Activated T-helper 2 cell treated with anti-CD3 and anti-CD28 coated beads, Interferon-gamma antibody, Interleukin-2, Interleukin-4, amounts not matched to agents 10 μg/mL and 5 μg/mL and 100 μg/mL, durations not matched to agents 14 hours and 24 hours and 36 hours (primary cell): ENCODE measurements around the gene SCAMP5. TPM values are rescaled to one million over a fixed set of nuclear protein-coding genes. Genes with fewer than 3 reads are reported as not detected.

ENCODE experiments used
- DNase-seq: peaks from one replicate; pipeline ENCODE4 v3.0.0; 2021; ENCODE audit warnings: low spot score
- H3K27ac Mint-ChIP-seq: one replicate; pipeline ENCODE4 v1.8.0; 2021; ENCODE audit warnings: mixed read lengths
- H3K27me3 Mint-ChIP-seq: one replicate; pipeline ENCODE4 v1.8.0; 2021; ENCODE audit warnings: low read depth, mixed read lengths
- H3K36me3 Mint-ChIP-seq: one replicate; pipeline ENCODE4 v1.8.0; 2021; ENCODE audit warnings: low read depth, mixed read lengths
- H3K4me1 Mint-ChIP-seq: one replicate; pipeline ENCODE4 v1.8.0; 2021; ENCODE audit warnings: low read depth, mixed read lengths
- H3K4me3 Mint-ChIP-seq: one replicate; pipeline ENCODE4 v1.8.0; 2021; ENCODE audit warnings: low read depth, mild to moderate bottlenecking, moderate library complexity, mixed read lengths
- H3K9me3 Mint-ChIP-seq: one replicate; pipeline ENCODE4 v1.8.0; 2021; ENCODE audit warnings: mixed read lengths
- intact Hi-C: fragments of 100-400 bp; cut with micrococcal nuclease; formaldehyde crosslinking; loops from one replicate; pipeline ENCODE4 v1.15.1; 2023
- total RNA-seq: library from RNA; stranded (reverse); gene quantifications from 2 replicates; pipeline ENCODE4 v1.2.3, GENCODE V29; 2022

Gene SCAMP5
- total RNA-seq, 1 donor from 2014 or later, result 0.89 TPM

- Mint-ChIP-seq H3K36me3 (no peaks in the 10 kb centered on the region), H3K27me3 (peaks cover 13% of the 10 kb centered on the region), H3K4me3 (no peak overlapping the region), H3K4me1 (peaks cover 8% of the 10 kb centered on the region), H3K9me3 (no peaks in the 10 kb centered on the region), H3K27ac (no peak overlapping the region)
- intact Hi-C loops, result no loop called here
- no peak for DNase-seq
Observed at GRCh38 chr15:75008629-75009326, 13.4 kb downstream of the SCAMP5 start.

GRCh38 chr15:75016431-75016830 lies 21.1 kb downstream of the SCAMP5 start:
- Mint-ChIP-seq H3K27ac (no peak overlapping the region), H3K9me3 (no peaks in the 10 kb centered on the region), H3K4me1 (no peaks in the 10 kb centered on the region), H3K27me3 (peaks cover under 1% of the 10 kb centered on the region), H3K36me3 (no peaks in the 10 kb centered on the region), H3K4me3 (no peak overlapping the region)
- no peak for DNase-seq
- intact Hi-C loops, result no loop called here

GRCh38 chr15:75019916-75020315 lies 24.6 kb downstream of the SCAMP5 start:
- no peak for DNase-seq
- no peak overlapping the region for H3K4me3 Mint-ChIP-seq
- intact Hi-C loops, result loop anchor here (5.0 to 10.0 kb wide), 2 partner anchors 63 to 435 kb away; partner anchors contain the start of genes RPP25 and SIN3A
- peaks cover 3% of the 10 kb centered on the region for H3K4me1 Mint-ChIP-seq
- H3K27ac Mint-ChIP-seq, result no peak overlapping the region
- H3K27me3 Mint-ChIP-seq, result no peaks in the 10 kb centered on the region
- peaks cover 3% of the 10 kb centered on the region for H3K36me3 Mint-ChIP-seq
- no peaks in the 10 kb centered on the region for H3K9me3 Mint-ChIP-seq

DNA sequence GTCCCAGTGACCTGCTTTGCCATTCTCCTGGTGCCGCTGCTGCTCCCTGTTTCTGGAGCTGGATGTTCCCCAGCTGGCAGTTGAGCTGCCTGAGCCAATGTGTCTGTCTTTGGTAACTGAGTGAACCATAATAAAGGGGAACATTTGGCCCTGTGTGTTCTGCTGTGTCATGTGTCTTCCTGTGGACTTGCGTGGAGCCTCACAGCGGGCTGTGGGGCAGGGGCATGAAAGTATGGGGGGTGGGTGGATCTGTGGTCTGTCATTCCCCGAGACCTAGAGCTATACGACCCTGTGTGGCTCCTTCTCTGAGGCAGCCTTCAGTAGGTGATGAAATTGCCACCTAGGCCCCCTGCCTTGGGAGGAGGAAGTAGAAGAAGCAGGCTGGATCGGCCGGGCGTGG lies 26.0 kb downstream of the SCAMP5 start:
- no peak for DNase-seq
- Mint-ChIP-seq H3K4me3 (no peak overlapping the region), H3K4me1 (peaks cover 10% of the 10 kb centered on the region), H3K27ac (no peak overlapping the region), H3K27me3 (no peaks in the 10 kb centered on the region), H3K36me3 (peaks cover 7% of the 10 kb centered on the region), H3K9me3 (no peaks in the 10 kb centered on the region)
- intact Hi-C loops, result loop anchor here (5.0 to 10.0 kb wide), 2 partner anchors 64 to 433 kb away; partner anchors contain the start of genes RPP25 and SIN3A

- Mint-ChIP-seq H3K36me3 (peaks cover 7% of the 10 kb centered on the region), H3K4me3 (peak overlapping the region; percentile 56), H3K27ac (no peak overlapping the region), H3K27me3 (no peaks in the 10 kb centered on the region), H3K4me1 (peaks cover 10% of the 10 kb centered on the region), H3K9me3 (no peaks in the 10 kb centered on the region)
- intact Hi-C loops, result loop anchor here (1.0 to 10.0 kb wide), 3 partner anchors 45 to 432 kb away; partner anchors contain the start of genes RPP25 and SIN3A
- DNase-seq, result no peak
Observed at GRCh38 chr15:75022783-75023180, 27.4 kb downstream of the SCAMP5 start.

DNA sequence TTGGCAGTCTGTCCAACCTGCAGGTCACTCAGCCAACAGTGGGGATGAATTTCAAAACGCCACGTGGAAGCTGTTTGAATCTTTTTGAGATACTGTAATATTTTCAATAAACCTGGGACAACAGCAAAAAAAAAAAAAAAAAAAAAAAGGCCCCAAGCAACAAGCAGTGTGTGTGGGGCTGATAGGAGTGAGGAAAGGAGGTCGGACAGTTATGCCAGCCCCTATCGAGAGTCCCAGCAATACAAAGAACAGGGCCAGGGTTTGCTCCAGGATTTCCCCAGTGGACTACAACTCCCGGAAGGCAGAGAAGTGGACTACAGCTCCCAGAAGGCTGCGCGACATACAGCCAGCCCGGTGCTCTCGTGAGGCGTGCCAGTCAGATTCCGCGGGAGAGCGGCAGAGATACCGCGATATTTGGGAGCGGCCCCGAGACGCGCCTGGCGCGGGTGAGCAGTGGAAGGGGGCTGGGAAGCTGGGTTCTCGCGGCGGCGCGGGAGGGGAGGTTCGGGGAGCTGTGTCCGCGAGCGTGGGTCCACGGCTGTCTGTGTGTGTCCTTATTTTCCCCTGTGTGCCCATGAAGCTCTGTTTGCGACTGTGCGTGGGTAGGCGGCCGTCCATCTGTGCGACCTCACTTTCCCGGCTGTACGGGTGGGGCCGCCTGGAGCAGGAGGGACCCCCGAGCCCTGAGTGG lies 28.0 kb downstream of the SCAMP5 start, which contains the start of gene PPCDC:
Gene PPCDC, plus strand, starts transcription at position 410 of the 691 bp plus-strand sequence. CDS start 4,729 bp downstream, outside the sequence.
- DNase-seq, result peak; percentile 94
- H3K4me3 Mint-ChIP-seq, result peak within 1 kb of the TSS; percentile 96
- intact Hi-C loops, result loop anchor here (1.0 to 10.0 kb wide), 3 partner anchors 44 to 431 kb away; partner anchors contain the start of genes RPP25 and SIN3A
- no peaks in the 10 kb centered on the region for H3K27me3 Mint-ChIP-seq
- peaks cover 7% of the 10 kb centered on the region for H3K36me3 Mint-ChIP-seq
- peak within 1 kb of the TSS; percentile 94 for H3K27ac Mint-ChIP-seq
- no peaks in the 10 kb centered on the region for H3K9me3 Mint-ChIP-seq
- peaks cover 10% of the 10 kb centered on the region for H3K4me1 Mint-ChIP-seq

DNA sequence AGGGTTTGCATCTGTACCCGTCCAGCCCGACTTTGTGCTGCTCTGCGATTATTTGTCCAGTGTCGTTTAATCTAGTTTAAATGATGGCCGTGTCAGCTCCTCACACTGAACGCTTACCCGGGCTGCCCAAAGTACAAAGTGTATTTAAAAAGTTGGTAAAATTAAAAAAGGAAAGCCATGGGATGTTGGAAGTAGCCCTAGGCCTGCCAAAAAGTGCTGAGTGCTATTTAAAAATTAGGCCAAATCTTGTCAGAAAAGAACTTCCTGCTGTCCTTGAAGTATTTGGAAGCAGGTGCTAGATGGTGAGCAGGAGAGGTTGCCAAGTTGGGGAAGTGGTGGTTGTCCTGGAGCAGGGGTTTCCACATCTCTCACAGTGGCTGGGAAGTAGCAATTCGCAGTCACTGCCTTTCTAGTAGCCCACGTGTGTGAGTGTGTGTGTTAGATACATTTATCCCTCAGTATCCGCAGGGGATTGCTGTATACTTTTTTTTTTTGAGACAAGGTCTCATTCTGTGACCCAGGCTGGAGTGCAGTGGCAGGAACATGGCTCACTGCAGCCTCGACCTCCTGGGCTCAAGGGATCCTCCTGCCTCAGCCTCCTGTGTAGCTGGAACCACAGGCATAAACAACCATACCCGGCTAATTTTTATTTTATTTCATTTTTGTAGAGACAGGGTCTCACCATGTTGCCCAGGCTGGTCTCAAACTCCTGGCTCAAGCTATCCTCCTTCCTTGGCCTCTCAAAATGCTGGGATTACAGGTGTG lies 28.7 kb downstream of the SCAMP5 start:
- Mint-ChIP-seq H3K27ac (peak overlapping the region; percentile 94), H3K9me3 (no peaks in the 10 kb centered on the region), H3K27me3 (no peaks in the 10 kb centered on the region), H3K4me1 (peaks cover 11% of the 10 kb centered on the region), H3K4me3 (peak overlapping the region; percentile 96), H3K36me3 (peaks cover 7% of the 10 kb centered on the region)
- intact Hi-C loops, result loop anchor here (1.0 to 10.0 kb wide), 3 partner anchors 43 to 431 kb away; partner anchors contain the start of genes RPP25 and SIN3A
- DNase-seq, result no peak

DNA sequence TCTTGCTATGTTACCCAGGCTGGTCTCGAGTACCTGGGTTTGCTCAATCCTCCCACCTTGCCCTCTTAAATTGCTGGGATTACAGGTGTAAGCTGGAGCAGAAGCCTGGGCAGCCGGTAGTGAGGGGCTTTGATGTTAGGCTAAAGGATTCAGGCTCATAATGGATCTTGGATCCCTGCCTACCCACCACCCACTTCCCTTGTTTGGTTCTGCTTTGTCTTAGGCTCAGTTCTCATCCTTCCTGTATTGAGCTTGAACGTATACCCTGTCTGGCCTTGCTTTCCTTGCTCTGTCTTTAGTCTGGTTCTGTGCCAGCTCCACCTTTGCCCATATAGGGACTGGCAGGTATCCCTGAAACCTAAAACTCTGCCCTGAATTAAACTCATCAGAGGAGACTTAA lies 29.7 kb downstream of the SCAMP5 start:
- Mint-ChIP-seq H3K27ac (peak overlapping the region; percentile 66), H3K27me3 (no peaks in the 10 kb centered on the region), H3K36me3 (peaks cover 7% of the 10 kb centered on the region), H3K9me3 (no peaks in the 10 kb centered on the region), H3K4me1 (peaks cover 17% of the 10 kb centered on the region), H3K4me3 (peak overlapping the region; percentile 96)
- DNase-seq, result no peak
- intact Hi-C loops, result loop anchor here (10.0 kb wide), 1 partner anchor 430 kb away; the partner anchor contains the start of gene SIN3A

DNA sequence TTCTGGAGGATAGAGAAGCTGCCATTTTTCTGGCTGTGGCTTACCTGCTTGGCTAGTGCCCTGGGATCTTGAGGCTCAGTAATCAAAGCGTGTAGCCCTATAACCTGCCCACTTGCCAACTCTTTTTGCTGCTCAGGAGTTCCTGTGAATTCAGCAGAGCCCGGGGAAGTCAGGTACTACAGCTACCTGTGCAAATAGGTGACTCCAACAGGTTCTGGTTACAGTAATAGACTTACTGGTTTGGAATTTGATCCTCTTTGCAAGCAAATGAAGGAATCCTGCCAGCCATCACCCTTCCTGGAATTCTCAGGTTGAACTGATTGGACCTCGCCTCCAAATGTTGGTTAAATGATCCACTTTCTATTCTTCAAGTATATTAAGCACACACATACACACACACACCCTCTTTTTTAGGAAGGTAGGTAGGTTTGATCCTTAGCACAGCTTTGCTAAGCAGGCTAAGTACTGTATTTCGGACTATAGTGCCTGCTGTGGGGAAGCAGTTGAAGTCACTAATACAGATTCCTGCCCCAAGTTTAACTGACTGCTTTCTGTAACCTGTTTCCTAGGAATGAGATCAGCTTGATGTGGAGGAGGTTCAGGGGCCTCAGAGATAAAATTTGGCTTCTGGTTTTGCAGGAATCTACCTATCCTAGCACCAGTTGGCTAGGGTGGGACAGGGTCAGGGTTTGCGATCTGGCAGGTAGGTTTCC lies 30.3 kb downstream of the SCAMP5 start:
- Mint-ChIP-seq H3K27me3 (no peaks in the 10 kb centered on the region), H3K4me3 (peak overlapping the region; percentile 96), H3K9me3 (no peaks in the 10 kb centered on the region), H3K36me3 (peaks cover 7% of the 10 kb centered on the region), H3K27ac (no peak overlapping the region), H3K4me1 (peaks cover 22% of the 10 kb centered on the region)
- DNase-seq, result no peak
- intact Hi-C loops, result loop anchor here (10.0 kb wide), 1 partner anchor 429 kb away; the partner anchor contains the start of gene SIN3A

DNA sequence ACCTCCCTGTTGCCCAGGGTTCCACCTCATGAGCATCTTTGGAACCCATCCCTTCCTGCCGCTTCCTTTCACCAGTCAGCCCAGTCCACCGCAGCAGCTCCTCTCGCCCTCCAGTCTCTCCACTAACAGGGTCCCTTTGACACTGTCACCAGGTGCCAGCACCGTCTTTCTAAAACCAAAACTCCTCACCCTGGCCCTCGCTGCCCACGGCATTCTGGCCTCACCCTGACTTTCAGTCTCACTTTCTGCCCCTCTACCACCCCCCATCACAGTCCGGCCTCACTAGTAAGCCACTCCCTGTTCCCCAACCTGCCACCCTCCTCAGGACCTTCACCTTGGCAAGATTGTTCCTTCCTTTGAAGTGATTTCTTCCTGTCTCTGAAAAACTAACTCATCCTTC lies 32.2 kb downstream of the SCAMP5 start:
- H3K36me3 Mint-ChIP-seq, result peaks cover 20% of the 10 kb centered on the region
- DNase-seq, result no peak
- no peak overlapping the region for H3K4me3 Mint-ChIP-seq
- H3K27ac Mint-ChIP-seq, result no peak overlapping the region
- intact Hi-C loops, result loop anchor here (10.0 kb wide), 1 partner anchor 427 kb away; the partner anchor contains the start of gene SIN3A
- H3K27me3 Mint-ChIP-seq, result no peaks in the 10 kb centered on the region
- peaks cover 38% of the 10 kb centered on the region for H3K4me1 Mint-ChIP-seq
- no peaks in the 10 kb centered on the region for H3K9me3 Mint-ChIP-seq

GRCh38 chr15:75028991-75029377 lies 33.6 kb downstream of the SCAMP5 start:
- Mint-ChIP-seq H3K27ac (no peak overlapping the region), H3K9me3 (no peaks in the 10 kb centered on the region), H3K27me3 (no peaks in the 10 kb centered on the region), H3K36me3 (peaks cover 24% of the 10 kb centered on the region), H3K4me1 (peaks cover 42% of the 10 kb centered on the region), H3K4me3 (no peak overlapping the region)
- intact Hi-C loops, result loop anchor here (1.0 to 10.0 kb wide), 4 partner anchors 8 to 426 kb away; partner anchors contain the start of gene SIN3A
- no peak for DNase-seq
